Measurements from ENCODE around the gene JAML. TPM values are rescaled to one million over a fixed set of nuclear protein-coding genes. Genes with fewer than 3 reads are reported as not detected.
"Not testable (repeated sequence)": the region's sequence is repeated elsewhere in the genome, so short reads cannot be mapped to it uniquely, and the experiment has no call there.

Gene JAML
- total RNA-seq, 1 donor from 2014 or later: 6.8 TPM

- Histone ChIP-seq H3K9me3 (ENCODE audit: control insufficient read depth in 3 of 3, low read length in 3 of 3) (no peaks in the 10 kb centered on the region), H3K36me3 (ENCODE audit: control insufficient read depth in 3 of 3, insufficient read depth in 3 of 3, low read length in 3 of 3) (no peaks in the 10 kb centered on the region), H3K27me3 (ENCODE audit: control insufficient read depth in 3 of 3, insufficient read depth in 3 of 3, low read length in 3 of 3) (no peaks in the 10 kb centered on the region), H3K27ac (ENCODE audit: low read depth, low read length) (no peak overlapping the region), H3K4me3 (ENCODE audit: low read length in 3 of 3) (no peak overlapping the region), H3K4me1 (ENCODE audit: control insufficient read depth in 3 of 3, insufficient read depth in 3 of 3, low read length in 3 of 3) (peaks cover 2% of the 10 kb centered on the region in 3 donors), H3K9ac (ENCODE audit: low read depth in 1 of 3, low read length in 3 of 3) (no peak overlapping the region)
Measured at GRCh38 chr11:118200497-118200896, 24.3 kb downstream of the JAML start.

GRCh38 chr11:118199135-118199534 is 25.7 kb downstream of the JAML start:
- H3K4me1 ChIP-seq (ENCODE audit: control insufficient read depth in 3 of 3, insufficient read depth in 3 of 3, low read length in 3 of 3): peaks cover 15 to 16% (median 16%) of the 10 kb centered on the region in 3 donors
- no peak overlapping the region for H3K4me3 ChIP-seq (ENCODE audit: low read length in 3 of 3)
- H3K9ac ChIP-seq (ENCODE audit: low read depth in 1 of 3, low read length in 3 of 3): no peak overlapping the region
- H3K36me3 ChIP-seq (ENCODE audit: control insufficient read depth in 3 of 3, insufficient read depth in 3 of 3, low read length in 3 of 3): no peaks in the 10 kb centered on the region
- no peak overlapping the region for H3K27ac ChIP-seq (ENCODE audit: low read depth, low read length)
- no peaks in the 10 kb centered on the region for H3K9me3 ChIP-seq (ENCODE audit: control insufficient read depth in 3 of 3, low read length in 3 of 3)
- H3K27me3 ChIP-seq (ENCODE audit: control insufficient read depth in 3 of 3, insufficient read depth in 3 of 3, low read length in 3 of 3): no peaks in the 10 kb centered on the region

DNA sequence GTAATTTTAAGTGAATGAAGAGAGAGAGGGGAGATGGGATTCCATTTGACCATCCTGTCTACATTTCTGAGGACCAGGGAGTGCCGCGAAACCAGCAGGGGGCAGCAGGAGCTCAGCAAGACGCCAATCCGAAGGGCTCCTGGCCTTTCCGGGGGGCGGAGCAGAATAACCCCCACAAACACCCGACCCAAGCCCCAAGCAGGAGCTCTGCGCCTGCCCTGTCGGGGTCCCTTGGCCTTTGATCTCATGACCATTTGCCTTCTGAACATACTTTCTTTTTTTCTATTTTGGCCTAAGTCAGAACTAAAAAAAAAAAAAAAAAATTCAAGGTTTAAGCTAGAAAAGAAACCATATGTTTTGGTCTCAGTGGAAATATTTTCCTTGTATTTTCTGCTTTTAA is 26.4 kb downstream of the JAML start:
- Histone ChIP-seq H3K4me3 (ENCODE audit: low read length in 3 of 3) (peak overlapping the region; percentile 24 to 37 (median 34)), H3K36me3 (ENCODE audit: control insufficient read depth in 3 of 3, insufficient read depth in 3 of 3, low read length in 3 of 3) (no peaks in the 10 kb centered on the region), H3K27ac (ENCODE audit: low read depth, low read length) (no peak overlapping the region), H3K9me3 (ENCODE audit: control insufficient read depth in 3 of 3, low read length in 3 of 3) (no peaks in the 10 kb centered on the region), H3K4me1 (ENCODE audit: control insufficient read depth in 3 of 3, insufficient read depth in 3 of 3, low read length in 3 of 3) (peaks cover 17 to 21% (median 20%) of the 10 kb centered on the region in 3 donors), H3K27me3 (ENCODE audit: control insufficient read depth in 3 of 3, insufficient read depth in 3 of 3, low read length in 3 of 3) (no peaks in the 10 kb centered on the region), H3K9ac (ENCODE audit: low read depth in 1 of 3, low read length in 3 of 3) (peak overlapping the region in 2 of 3 donors; percentile 34 to 55)

DNA sequence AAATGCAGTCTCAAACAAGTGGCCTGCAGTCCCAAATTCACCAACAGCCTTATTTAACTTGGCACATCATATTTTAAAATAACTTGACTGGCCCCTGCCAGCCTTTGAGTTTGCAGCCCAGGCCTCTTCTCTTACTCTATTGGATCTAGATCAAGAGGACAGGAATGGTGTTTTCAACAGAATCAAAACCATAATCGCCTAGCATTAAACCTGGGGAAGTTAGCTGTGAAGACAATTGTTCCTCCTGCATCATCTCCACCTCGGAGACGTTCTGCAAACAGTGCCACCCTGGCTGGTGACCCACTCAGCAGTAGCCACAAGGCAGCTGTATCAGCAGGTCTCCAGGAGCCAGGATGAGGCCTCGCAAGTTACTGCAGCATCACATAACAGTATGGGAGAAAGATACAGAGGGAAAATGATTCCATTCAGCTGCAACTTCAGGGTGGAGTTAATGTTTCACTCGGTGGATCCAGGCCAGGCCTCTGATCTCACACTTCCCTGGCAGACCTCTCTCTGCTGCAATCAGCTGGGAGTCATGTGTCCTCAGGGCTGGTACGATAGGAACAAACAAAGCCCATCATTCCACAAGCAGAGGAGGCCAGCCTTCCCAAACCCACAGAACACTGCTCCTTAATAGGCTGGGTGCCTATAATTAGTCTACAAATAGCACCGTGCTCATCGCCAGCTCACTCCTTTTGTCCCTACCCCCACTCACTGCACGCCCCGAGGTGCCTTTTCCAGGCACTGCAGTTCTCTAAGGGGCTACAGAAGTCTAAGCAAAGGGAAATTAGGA is 29.8 kb downstream of the JAML start:
- H3K9me3 ChIP-seq (ENCODE audit: control insufficient read depth in 3 of 3, low read length in 3 of 3): no peaks in the 10 kb centered on the region
- H3K36me3 ChIP-seq (ENCODE audit: control insufficient read depth in 3 of 3, insufficient read depth in 3 of 3, low read length in 3 of 3): no peaks in the 10 kb centered on the region
- peak overlapping the region; percentile 42 to 67 (median 43) for H3K9ac ChIP-seq (ENCODE audit: low read depth in 1 of 3, low read length in 3 of 3)
- no peaks in the 10 kb centered on the region for H3K27me3 ChIP-seq (ENCODE audit: control insufficient read depth in 3 of 3, insufficient read depth in 3 of 3, low read length in 3 of 3)
- peak overlapping the region; percentile 67 for H3K27ac ChIP-seq (ENCODE audit: low read depth, low read length)
- H3K4me1 ChIP-seq (ENCODE audit: control insufficient read depth in 3 of 3, insufficient read depth in 3 of 3, low read length in 3 of 3): peaks cover 17 to 21% (median 20%) of the 10 kb centered on the region in 3 donors
- H3K4me3 ChIP-seq (ENCODE audit: low read length in 3 of 3): peak overlapping the region in 1 of 3 donors; percentile 22

DNA sequence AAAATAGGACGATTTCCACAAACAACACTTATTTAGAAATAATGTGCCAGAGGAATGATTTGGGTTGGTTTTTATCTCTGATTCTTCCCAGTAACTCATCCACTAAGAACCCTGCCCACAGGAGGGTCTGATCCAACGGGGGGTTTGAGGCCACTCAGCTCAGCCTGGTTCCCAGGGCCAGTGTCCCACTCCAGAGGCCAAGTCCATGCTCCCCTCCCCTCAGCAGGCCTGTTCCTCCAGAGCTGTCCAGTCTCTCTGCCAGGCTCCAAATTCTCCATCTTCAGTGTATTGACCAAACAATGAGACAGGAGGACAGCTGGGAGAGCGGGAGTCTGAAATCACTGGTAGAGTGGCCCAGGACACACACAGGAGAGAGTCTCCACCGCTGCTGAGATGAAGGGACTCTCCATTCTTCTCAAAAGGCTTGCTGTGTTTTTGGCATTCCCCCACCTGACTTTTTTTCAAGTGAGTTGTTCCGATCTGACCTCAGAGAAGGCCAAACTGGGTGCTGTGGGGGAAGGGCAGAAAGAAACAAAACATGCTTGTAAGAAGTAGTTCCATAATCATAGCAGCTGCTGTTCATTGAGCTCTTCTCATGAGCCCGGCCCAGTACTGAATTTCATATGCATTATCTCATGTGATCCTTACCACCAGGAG is 30.8 kb downstream of the JAML start:
- Histone ChIP-seq H3K27me3 (ENCODE audit: control insufficient read depth in 3 of 3, insufficient read depth in 3 of 3, low read length in 3 of 3) (no peaks in the 10 kb centered on the region), H3K4me3 (ENCODE audit: low read length in 3 of 3) (no peak overlapping the region), H3K4me1 (ENCODE audit: control insufficient read depth in 3 of 3, insufficient read depth in 3 of 3, low read length in 3 of 3) (peaks cover 17 to 21% (median 20%) of the 10 kb centered on the region in 3 donors), H3K36me3 (ENCODE audit: control insufficient read depth in 3 of 3, insufficient read depth in 3 of 3, low read length in 3 of 3) (no peaks in the 10 kb centered on the region), H3K9ac (ENCODE audit: low read depth in 1 of 3, low read length in 3 of 3) (peak overlapping the region in 2 of 3 donors; percentile 42 to 67), H3K9me3 (ENCODE audit: control insufficient read depth in 3 of 3, low read length in 3 of 3) (no peaks in the 10 kb centered on the region), H3K27ac (ENCODE audit: low read depth, low read length) (peak overlapping the region; percentile 67)

GRCh38 chr11:118192817-118193216 is 32.0 kb downstream of the JAML start:
- H3K9ac ChIP-seq (ENCODE audit: low read depth in 1 of 3, low read length in 3 of 3); H3K36me3 ChIP-seq (ENCODE audit: control insufficient read depth in 3 of 3, insufficient read depth in 3 of 3, low read length in 3 of 3); H3K4me3 ChIP-seq (ENCODE audit: low read length in 3 of 3); H3K9me3 ChIP-seq (ENCODE audit: control insufficient read depth in 3 of 3, low read length in 3 of 3); H3K27me3 ChIP-seq (ENCODE audit: control insufficient read depth in 3 of 3, insufficient read depth in 3 of 3, low read length in 3 of 3); H3K27ac ChIP-seq (ENCODE audit: low read depth, low read length): not testable (repeated sequence)
- H3K4me1 ChIP-seq (ENCODE audit: control insufficient read depth in 3 of 3, insufficient read depth in 3 of 3, low read length in 3 of 3): peaks cover 17 to 21% (median 20%) of the 10 kb centered on the region in 3 donors

DNA sequence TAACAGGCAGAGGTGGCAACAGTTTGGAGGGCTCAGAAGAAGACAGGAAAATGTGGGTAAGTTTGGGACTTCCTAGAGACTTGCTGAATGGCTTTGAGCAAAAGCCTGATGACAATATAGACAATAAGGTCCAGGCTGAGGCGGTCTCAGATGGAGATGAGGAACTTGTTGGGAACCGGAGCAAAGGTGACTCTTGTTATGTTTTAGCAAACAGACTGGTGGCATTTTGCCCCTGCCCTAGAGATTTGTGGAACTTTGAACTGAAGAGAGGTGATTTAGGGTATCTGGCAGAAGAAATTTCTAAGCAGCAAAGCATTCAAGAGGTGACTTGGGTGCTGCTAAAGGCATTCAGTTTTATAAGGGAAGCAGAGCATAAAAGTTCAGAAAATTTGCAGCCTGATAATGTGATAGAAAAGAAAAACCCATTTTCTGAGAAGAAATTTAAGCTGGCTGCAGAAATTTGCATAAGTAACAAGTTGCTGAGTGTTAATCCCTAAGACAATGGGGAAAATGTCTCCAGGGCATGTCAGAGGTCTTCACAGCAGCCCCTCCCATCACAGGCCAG is 33.8 kb downstream of the JAML start:
- H3K36me3 ChIP-seq (ENCODE audit: control insufficient read depth in 3 of 3, insufficient read depth in 3 of 3, low read length in 3 of 3); H3K27ac ChIP-seq (ENCODE audit: low read depth, low read length); H3K9ac ChIP-seq (ENCODE audit: low read depth in 1 of 3, low read length in 3 of 3); H3K4me3 ChIP-seq (ENCODE audit: low read length in 3 of 3); H3K27me3 ChIP-seq (ENCODE audit: control insufficient read depth in 3 of 3, insufficient read depth in 3 of 3, low read length in 3 of 3); H3K9me3 ChIP-seq (ENCODE audit: control insufficient read depth in 3 of 3, low read length in 3 of 3): not testable (repeated sequence)
- H3K4me1 ChIP-seq (ENCODE audit: control insufficient read depth in 3 of 3, insufficient read depth in 3 of 3, low read length in 3 of 3): peaks cover 17 to 21% (median 20%) of the 10 kb centered on the region in 3 donors

GRCh38 chr11:118186346-118187107 is 38.3 kb downstream of the JAML start:
- no peaks in the 10 kb centered on the region for H3K36me3 ChIP-seq (ENCODE audit: control insufficient read depth in 3 of 3, insufficient read depth in 3 of 3, low read length in 3 of 3)
- no peaks in the 10 kb centered on the region for H3K4me1 ChIP-seq (ENCODE audit: control insufficient read depth in 3 of 3, insufficient read depth in 3 of 3, low read length in 3 of 3)
- no peak overlapping the region for H3K27ac ChIP-seq (ENCODE audit: low read depth, low read length)
- H3K27me3 ChIP-seq (ENCODE audit: control insufficient read depth in 3 of 3, insufficient read depth in 3 of 3, low read length in 3 of 3): no peaks in the 10 kb centered on the region
- H3K4me3 ChIP-seq (ENCODE audit: low read length in 3 of 3): no peak overlapping the region
- H3K9me3 ChIP-seq (ENCODE audit: control insufficient read depth in 3 of 3, low read length in 3 of 3): no peaks in the 10 kb centered on the region
- H3K9ac ChIP-seq (ENCODE audit: low read depth in 1 of 3, low read length in 3 of 3): no peak overlapping the region

DNA sequence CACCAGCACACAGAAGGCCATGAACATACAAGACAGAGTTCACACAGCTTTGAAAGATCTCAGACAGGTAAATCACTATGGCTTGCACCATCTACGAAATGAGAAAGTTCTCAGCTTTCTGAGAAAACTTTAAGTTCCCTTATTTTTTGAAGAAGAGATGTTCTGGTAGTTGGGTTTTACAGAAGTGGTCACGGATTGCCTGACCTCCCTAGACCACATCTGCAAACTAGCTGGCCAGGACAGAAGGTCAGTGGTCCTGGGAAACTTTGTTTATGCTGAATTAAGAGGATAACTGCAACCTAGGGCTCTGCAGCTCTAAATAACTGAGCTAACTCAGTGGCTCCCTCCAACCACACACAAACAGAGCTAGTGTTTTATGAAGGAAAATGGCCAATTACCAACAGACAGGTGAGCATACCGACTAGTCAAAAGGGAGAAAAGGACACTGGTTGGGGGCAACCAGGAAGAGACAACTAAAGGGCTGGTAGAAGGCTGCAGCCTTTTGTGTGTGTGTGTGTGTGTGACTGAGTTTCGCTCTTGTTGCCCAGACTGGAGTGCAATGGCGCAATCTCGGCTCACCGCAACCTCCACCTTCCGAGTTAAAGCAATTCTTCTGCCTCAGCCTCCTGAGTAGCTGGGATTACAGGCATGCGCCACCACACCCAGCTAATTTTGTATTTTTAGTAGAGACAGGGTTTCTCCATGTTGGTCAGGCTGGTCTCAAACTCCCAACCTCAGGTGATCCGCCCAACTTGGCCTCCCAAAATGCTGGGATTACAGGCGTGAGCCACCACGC is 39.8 kb downstream of the JAML start:
- H3K27me3 ChIP-seq (ENCODE audit: control insufficient read depth in 3 of 3, insufficient read depth in 3 of 3, low read length in 3 of 3): no peaks in the 10 kb centered on the region
- H3K4me3 ChIP-seq (ENCODE audit: low read length in 3 of 3): no peak overlapping the region
- no peaks in the 10 kb centered on the region for H3K9me3 ChIP-seq (ENCODE audit: control insufficient read depth in 3 of 3, low read length in 3 of 3)
- no peak overlapping the region for H3K27ac ChIP-seq (ENCODE audit: low read depth, low read length)
- peaks cover 4 to 9% (median 9%) of the 10 kb centered on the region in 3 donors for H3K4me1 ChIP-seq (ENCODE audit: control insufficient read depth in 3 of 3, insufficient read depth in 3 of 3, low read length in 3 of 3)
- no peaks in the 10 kb centered on the region for H3K36me3 ChIP-seq (ENCODE audit: control insufficient read depth in 3 of 3, insufficient read depth in 3 of 3, low read length in 3 of 3)
- H3K9ac ChIP-seq (ENCODE audit: low read depth in 1 of 3, low read length in 3 of 3): no peak overlapping the region
